NT2/D1 (cell line): Measurements from ENCODE around the gene STOX2.

Source experiments
- DNase-seq: peaks from one replicate; pipeline ENCODE4 v3.0.0-alpha.2; 2011; ENCODE audit warnings: low read depth, low spot score
- H3K27me3 ChIP-seq: 2 replicates; pipeline ENCODE4 v1.6.0; 2011; ENCODE audit warnings: mild to moderate bottlenecking; ENCODE audit not compliant: insufficient read length, insufficient read depth
- H3K36me3 ChIP-seq: 2 replicates; pipeline ENCODE4 v1.6.1; 2011; ENCODE audit warnings: mild to moderate bottlenecking, low read length, mixed read lengths; ENCODE audit not compliant: insufficient read depth, insufficient read length
- H3K4me1 ChIP-seq: 2 replicates; pipeline ENCODE4 v1.5.1; 2011; ENCODE audit not compliant: insufficient read depth, insufficient read length
- H3K4me3 ChIP-seq: 2 replicates; pipeline ENCODE4 v1.5.1; 2011; ENCODE audit warnings: low read depth; ENCODE audit not compliant: insufficient read length
- H3K9ac ChIP-seq: 2 replicates; pipeline ENCODE4 v1.6.0; 2011; ENCODE audit warnings: low read depth; ENCODE audit not compliant: insufficient read length
- H3K9me3 ChIP-seq: 2 replicates; pipeline ENCODE4 v1.5.1; 2011; ENCODE audit warnings: mild to moderate bottlenecking, low read length; ENCODE audit not compliant: insufficient read depth
- SUZ12 ChIP-seq: IDR thresholded peaks from 2 replicates; pipeline ENCODE4 v1.6.1; 2011; ENCODE audit not compliant: insufficient read length, insufficient read depth; ENCODE audit errors: extremely low read depth
- YY1 ChIP-seq: IDR thresholded peaks from 2 replicates; pipeline ENCODE4 v1.6.1; 2011; ENCODE audit not compliant: insufficient read length, insufficient read depth
- ZNF274 ChIP-seq: IDR thresholded peaks from 2 replicates; pipeline ENCODE4 v1.6.1; 2011; ENCODE audit warnings: mild to moderate bottlenecking, low read depth, low read length

Gene STOX2

GRCh38 chr4:183960962-183961541, 55.9 kb downstream of the STOX2 start:
- TF ChIP-seq SUZ12 (no peak), YY1 (no peak), ZNF274 (no peak)
- DNase-seq = no peak
- Histone ChIP-seq H3K9me3 (no peaks in the 10 kb centered on the region), H3K36me3 (no peaks in the 10 kb centered on the region), H3K27me3 (no peaks in the 10 kb centered on the region), H3K4me3 (no peak overlapping the region), H3K9ac (no peak overlapping the region), H3K4me1 (no peaks in the 10 kb centered on the region)

- TF ChIP-seq SUZ12 (no peak), YY1 (no peak), ZNF274 (no peak)
- no peak for DNase-seq
- H3K4me1 ChIP-seq = no peaks in the 10 kb centered on the region
- no peaks in the 10 kb centered on the region for H3K9me3 ChIP-seq
- no peak overlapping the region for H3K9ac ChIP-seq
- no peaks in the 10 kb centered on the region for H3K36me3 ChIP-seq
- H3K4me3 ChIP-seq = no peak overlapping the region
- no peaks in the 10 kb centered on the region for H3K27me3 ChIP-seq
These were observed 56.7 kb downstream of the STOX2 start for GRCh38 chr4:183961795-183962194.

GRCh38 chr4:183962419-183962818, 57.3 kb downstream of the STOX2 start:
- H3K36me3 ChIP-seq = no peaks in the 10 kb centered on the region
- H3K9me3 ChIP-seq = no peaks in the 10 kb centered on the region
- H3K4me1 ChIP-seq = no peaks in the 10 kb centered on the region
- H3K4me3 ChIP-seq = no peak overlapping the region
- TF ChIP-seq ZNF274 (no peak), SUZ12 (no peak), YY1 (no peak)
- H3K27me3 ChIP-seq = no peaks in the 10 kb centered on the region
- no peak overlapping the region for H3K9ac ChIP-seq
- DNase-seq = no peak

- Histone ChIP-seq H3K9me3 (no peaks in the 10 kb centered on the region), H3K4me1 (no peaks in the 10 kb centered on the region), H3K27me3 (no peaks in the 10 kb centered on the region), H3K36me3 (no peaks in the 10 kb centered on the region), H3K4me3 (no peak overlapping the region), H3K9ac (no peak overlapping the region)
- no peak for DNase-seq
- no peak for TF ChIP-seq ZNF274
- TF ChIP-seq SUZ12 = no peak
- TF ChIP-seq YY1 = no peak
These were observed 61.3 kb downstream of the STOX2 start for GRCh38 chr4:183966371-183966770.

GRCh38 chr4:183967266-183967665, 62.2 kb downstream of the STOX2 start:
- Histone ChIP-seq H3K4me1 (no peaks in the 10 kb centered on the region), H3K27me3 (no peaks in the 10 kb centered on the region), H3K9ac (no peak overlapping the region), H3K36me3 (no peaks in the 10 kb centered on the region), H3K9me3 (no peaks in the 10 kb centered on the region), H3K4me3 (no peak overlapping the region)
- DNase-seq = no peak
- no peak for TF ChIP-seq SUZ12
- TF ChIP-seq YY1 = no peak
- no peak for TF ChIP-seq ZNF274

- no peak for DNase-seq
- Histone ChIP-seq H3K9me3 (no peaks in the 10 kb centered on the region), H3K4me3 (no peak overlapping the region), H3K36me3 (no peaks in the 10 kb centered on the region), H3K4me1 (no peaks in the 10 kb centered on the region), H3K9ac (no peak overlapping the region), H3K27me3 (no peaks in the 10 kb centered on the region)
- TF ChIP-seq ZNF274 = no peak
- no peak for TF ChIP-seq YY1
- no peak for TF ChIP-seq SUZ12
These were observed 63.4 kb downstream of the STOX2 start for GRCh38 chr4:183968502-183968901.

GRCh38 chr4:183968931-183969330, 63.8 kb downstream of the STOX2 start:
- Histone ChIP-seq H3K4me1 (no peaks in the 10 kb centered on the region), H3K27me3 (no peaks in the 10 kb centered on the region), H3K4me3 (no peak overlapping the region), H3K9me3 (peaks cover 4% of the 10 kb centered on the region; the same call in 1 of the 2 replicates), H3K9ac (no peak overlapping the region), H3K36me3 (no peaks in the 10 kb centered on the region)
- no peak for DNase-seq
- TF ChIP-seq SUZ12 = no peak
